Medulla oblongata (tissue), 1 donor: ENCODE data around the gene CFAP46.
"Not testable (repeated sequence)": the region's sequence is repeated elsewhere in the genome, so short reads cannot be mapped to it uniquely, and the experiment has no call there.

Experiments used
- DNase-seq: peaks from one replicate; pipeline ENCODE4 v3.0.0-alpha.2; 2015; ENCODE audit errors: extremely low spot score

CFAP46 gene

GRCh38 chr10:132926777-132927650, 15.4 kb downstream of the CFAP46 start:
- DNase-seq = no peak

GRCh38 chr10:132926070-132926469, 16.3 kb downstream of the CFAP46 start:
- DNase-seq = no peak

GRCh38 chr10:132925614-132926013, 16.8 kb downstream of the CFAP46 start:
- DNase-seq = no peak

DNA sequence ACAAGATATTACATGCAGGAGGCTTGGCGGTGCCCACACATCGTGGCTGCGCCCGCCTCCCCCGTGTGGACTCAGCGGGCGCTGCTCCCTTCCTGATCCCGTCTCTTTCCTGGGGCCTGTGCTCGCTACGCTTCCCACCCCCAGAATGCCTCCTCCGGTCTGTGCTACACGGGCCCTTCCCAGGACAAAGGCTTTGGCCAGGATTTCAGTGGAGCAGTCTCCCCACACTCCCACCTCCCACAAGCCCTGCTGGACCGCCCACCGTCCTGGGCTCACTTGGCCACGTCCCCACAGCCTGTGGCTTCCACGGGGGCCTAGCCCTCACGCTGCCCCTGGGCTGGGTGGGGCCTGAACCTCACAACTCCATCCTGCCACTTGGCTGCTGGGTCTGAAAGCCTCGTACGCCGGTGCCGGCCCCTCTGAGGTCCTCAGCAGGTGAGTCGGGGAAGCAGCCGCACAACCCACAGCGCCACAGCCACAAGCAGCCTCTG, 17.3 kb downstream of the CFAP46 start:
- DNase-seq = no peak

GRCh38 chr10:132924046-132924952, 18.1 kb downstream of the CFAP46 start:
- no peak for DNase-seq

DNA sequence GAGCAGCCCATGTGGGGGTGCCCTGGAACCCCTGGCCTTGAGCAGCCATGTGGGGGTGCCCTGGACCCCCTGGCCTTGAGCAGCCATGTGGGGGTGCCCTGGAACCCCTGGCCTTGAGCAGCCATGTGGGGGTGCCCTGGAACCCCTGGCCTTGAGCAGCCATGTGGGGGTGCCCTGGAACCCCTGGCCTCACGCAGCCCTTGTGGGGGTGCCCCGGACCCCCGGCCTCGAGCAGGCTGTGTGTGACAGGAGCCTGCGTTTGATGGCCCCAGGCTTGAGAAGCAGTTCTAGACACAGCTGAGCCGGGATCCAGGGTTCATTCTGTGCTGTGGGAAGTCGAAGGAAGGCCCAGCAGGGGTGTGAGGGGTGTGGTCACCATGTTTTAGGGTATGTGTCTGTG, 19.0 kb downstream of the CFAP46 start:
- DNase-seq = not testable (repeated sequence)

- DNase-seq = no peak
Measured at GRCh38 chr10:132922872-132923271, 19.5 kb downstream of the CFAP46 start.

DNA sequence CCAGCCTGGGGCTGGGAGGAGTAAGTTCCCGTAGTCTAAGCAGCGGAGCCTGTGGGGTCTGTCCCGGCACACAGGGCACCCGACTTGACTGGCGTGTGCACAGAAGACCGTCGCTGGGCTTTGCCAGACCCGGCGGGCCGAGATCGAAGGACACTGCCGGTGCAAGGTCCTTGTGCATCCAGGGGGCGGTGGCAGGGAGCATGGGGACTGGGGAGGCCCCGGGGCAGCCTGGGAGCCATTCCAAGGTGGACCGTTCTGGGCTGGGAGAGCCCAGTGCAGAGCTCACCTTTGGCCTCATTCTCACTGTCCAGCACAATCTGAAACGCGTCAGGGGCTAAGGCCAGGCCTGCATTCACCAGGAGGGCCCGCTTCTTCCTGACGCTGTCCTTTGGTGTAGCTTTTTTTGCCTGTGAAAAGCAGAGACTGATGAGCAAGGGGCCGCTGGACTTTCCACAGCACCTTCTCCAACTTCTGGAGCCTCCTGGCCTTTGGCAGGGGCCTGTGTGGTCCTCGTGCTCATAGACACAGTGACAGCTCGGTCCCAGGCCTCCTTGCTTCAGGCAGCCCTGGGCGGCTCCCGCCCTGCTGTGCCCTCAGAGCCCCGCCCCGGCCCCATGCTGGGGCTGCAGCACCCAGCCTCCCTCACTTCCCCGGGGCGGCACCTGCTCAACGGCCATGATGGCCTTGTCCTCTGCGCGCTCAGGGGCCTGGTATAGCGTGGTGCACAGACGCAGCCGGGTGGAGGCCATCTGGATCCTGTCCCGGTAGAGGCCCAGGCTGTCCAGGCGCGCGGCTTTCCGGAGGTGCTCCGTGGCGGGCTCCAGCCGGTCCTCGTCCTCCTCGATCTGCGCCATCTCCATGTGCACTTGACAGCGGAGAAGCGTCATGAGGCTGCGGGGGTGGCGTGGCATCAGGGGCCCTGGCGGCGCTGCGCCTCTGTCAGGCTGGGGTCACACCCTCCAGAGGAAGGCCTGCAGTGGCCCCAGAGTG, 20.3 kb downstream of the CFAP46 start:
- DNase-seq = no peak

DNA sequence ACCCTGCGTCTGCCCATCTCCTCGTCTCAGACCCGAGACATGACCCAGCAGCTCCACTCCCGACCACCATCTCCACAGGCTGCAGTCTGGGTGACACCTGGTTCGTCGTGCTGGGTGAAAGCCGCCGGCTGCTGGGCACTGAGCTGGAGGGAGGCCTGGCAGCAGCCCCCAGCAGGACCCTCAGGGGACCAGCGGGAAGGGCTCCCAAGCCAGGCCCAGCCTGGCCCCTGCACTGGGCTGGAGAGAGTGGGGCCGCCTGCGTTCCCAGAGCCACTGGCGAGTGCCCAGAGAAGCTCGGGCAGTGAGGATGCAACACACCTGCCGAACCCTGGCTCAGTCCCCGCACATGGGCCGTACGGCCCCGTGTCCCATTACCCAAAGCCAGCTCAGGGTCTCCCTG, 21.3 kb downstream of the CFAP46 start:
- DNase-seq = no peak

GRCh38 chr10:132920101-132920925, 22.1 kb downstream of the CFAP46 start:
- DNase-seq = no peak

DNA sequence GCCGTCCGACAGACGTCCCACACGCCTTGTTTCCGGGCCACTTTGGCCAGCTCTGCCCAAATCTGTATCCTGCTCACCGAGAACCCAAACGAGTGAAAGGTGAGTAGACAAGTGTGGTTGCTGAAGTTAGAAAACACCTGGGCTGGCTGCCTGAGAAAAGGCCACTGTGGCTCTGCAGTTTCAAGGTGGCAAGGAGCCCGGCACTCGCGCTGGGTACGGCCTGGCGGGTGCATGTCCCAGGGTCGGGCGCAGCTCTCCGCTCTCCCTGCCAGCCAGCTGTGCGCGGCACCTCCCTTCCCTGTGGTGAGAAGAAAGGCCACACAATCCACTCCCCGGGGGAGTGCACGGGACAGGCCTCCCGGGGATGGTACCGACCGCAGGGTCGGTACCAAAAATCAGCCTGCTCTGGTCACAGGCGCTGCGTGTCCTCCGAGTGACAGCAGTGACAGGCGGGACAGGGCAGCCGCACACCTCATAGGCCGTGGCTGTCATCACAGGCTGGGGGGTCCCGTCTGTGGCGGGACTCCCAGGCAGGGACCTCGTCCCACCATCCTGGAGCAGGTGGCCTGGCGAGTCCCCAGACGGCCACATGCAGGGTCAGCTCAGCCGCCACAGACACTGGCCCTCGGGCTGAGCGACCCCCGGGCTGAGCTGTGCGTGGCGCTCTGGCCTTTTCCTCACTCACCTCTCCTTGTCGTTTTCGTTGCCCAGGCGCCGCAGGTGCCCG, 22.8 kb downstream of the CFAP46 start:
- no peak for DNase-seq

DNA sequence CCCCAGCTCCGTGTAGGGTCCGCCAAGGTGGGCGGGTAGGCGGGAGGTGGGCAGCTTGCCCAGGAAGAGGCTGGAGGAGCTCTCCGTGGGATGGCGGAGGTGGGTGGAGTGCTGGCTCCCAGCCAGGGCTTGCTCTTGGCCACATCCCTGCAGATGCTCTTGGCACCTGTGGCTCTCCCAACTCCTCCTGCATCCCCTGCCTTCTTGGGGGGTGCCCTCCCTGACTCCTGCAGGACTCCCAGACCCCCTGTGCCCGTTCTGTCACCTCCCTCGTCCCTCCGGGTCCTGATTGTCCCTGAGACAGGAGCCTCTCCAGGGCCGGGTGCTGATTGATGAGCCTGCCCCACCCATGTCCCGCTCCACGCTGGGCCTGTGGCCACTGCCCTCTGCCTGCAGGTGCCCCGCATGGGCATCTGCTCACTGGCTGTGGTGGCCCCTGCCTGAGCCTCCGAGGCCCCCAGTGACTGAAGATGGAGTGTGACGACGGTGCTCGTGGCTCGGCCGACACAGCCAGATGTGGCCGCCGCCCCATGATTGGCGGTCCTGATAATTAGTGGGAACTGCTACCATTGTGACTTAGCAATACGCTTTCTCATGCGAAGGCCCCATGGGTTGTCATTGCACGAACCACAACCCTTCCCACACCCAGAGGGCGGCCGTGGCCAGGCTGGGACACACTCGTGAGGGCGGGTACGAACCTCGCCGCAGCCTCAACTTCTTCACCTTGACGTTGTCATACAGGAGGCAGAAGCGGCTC, 23.6 kb downstream of the CFAP46 start:
- DNase-seq = no peak

DNA sequence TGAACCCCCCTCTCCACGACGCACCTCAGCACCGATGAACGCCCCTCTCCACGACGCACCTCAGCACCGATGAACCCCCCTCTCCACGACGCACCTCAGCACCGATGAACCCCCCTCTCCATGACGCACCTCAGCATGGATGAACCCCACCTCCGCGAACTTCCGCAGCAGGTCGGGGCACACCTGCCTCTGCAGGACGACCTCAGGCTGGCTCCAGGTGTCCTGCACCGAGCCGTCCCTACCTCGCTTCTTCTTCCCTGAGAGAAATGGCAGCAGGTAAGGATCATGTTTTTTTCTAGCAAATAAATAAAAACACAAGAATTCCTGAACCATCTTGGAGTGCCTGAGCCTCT, 24.1 kb downstream of the CFAP46 start:
- DNase-seq = no peak

DNA sequence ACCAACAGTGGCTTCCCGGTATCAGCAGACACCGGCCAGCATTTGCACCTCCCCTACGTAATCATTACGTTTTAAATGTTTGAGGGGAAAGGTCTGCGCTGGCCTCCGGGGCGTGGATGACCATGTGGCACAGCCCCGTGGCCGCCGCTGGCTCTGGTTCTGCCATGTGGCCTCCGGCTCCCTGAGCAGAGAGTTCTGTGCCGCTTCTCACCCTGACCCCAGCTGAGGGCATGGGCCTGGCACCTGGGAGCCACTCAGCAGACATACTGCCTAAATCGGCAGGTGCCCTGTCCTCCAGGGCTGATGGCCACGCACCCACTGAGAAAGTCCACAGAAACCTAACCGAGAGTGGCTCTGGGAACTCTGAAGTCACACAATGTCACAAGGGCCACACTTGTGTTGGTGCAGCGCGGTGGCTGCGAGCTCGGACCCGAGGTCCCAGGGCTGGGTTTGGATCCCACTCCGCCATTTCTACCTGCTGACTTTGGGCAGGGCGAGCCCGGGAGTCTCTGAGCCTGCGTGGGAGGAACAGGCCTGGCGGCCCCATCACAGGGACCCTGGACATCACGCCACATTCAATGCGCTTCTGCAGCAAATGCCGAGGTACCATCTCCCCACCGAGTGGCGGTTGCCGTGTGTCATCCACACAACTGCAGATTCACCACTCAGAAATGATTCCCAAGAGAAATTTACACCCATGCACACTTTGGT, 25.3 kb downstream of the CFAP46 start:
- no peak for DNase-seq

DNA sequence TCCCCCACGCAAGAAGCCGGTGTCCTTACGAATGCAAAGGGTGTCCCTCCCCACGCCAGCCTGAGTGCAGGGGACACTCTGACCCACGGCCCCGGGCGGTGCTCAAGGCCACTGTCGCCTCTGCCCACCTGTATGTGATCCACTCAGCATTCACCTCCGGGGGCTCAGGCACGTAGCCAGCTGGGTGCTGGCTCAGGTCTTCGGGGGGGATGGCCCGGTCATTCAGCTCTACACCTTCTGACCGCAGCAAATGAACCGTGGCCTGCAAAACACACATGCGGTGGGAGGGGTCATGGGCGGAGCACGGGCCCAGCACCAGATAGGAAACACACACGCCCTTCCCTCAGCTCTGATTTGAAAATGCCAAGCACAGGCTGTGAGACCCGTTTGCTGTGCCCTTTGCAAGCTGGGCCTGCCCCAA, 25.9 kb downstream of the CFAP46 start:
- no peak for DNase-seq

- DNase-seq = no peak
Measured at GRCh38 chr10:132915411-132915810, 27.0 kb downstream of the CFAP46 start.

- DNase-seq = no peak
Measured at GRCh38 chr10:132914732-132915131, 27.6 kb downstream of the CFAP46 start.

GRCh38 chr10:132913559-132914115, 28.7 kb downstream of the CFAP46 start:
- DNase-seq = no peak
